Measurements from ENCODE around the gene REM1.
"Not testable (repeated sequence)": the region's sequence is repeated elsewhere in the genome, so short reads cannot be mapped to it uniquely, and the experiment has no call there.

Gene REM1

GRCh38 chr20:31474758-31475427 lies at the start of gene REM1, which contains the start of gene DEFB124:
TSS of gene REM1 (plus strand) at chr20:31475288. CDS start at chr20:31476446, 1,158 bp downstream.
TSS of gene DEFB124 (minus strand) at chr20:31475127. CDS start at chr20:31473013, 2,114 bp downstream.
- DNase-seq, result no peak

- no peak for DNase-seq
Observed at GRCh38 chr20:31425797-31426196, 49.3 kb upstream of the REM1 start.

- DNase-seq, result not testable (repeated sequence)
Observed at GRCh38 chr20:31426891-31427551, 48.1 kb upstream of the REM1 start.

GRCh38 chr20:31427576-31427975 lies 47.5 kb upstream of the REM1 start:
- not testable (repeated sequence) for DNase-seq

GRCh38 chr20:31430568-31431115 lies 44.4 kb upstream of the REM1 start:
- no peak for DNase-seq

- no peak for DNase-seq
Observed at GRCh38 chr20:31440012-31440659, 35.0 kb upstream of the REM1 start, which contains the start of gene DEFB123. TSS of gene DEFB123 (plus strand) at chr20:31440632. CDS start at chr20:31440699, 67 bp downstream.

GRCh38 chr20:31446084-31446819 lies 28.8 kb upstream of the REM1 start:
- DNase-seq, result no peak

GRCh38 chr20:31449511-31450414 lies 25.3 kb upstream of the REM1 start:
- DNase-seq, result no peak

- no peak for DNase-seq
Observed at GRCh38 chr20:31452575-31452974, 22.5 kb upstream of the REM1 start.

- DNase-seq, result no peak
Observed at GRCh38 chr20:31454361-31454760, 20.7 kb upstream of the REM1 start.

GRCh38 chr20:31470946-31471345 lies 4.1 kb upstream of the REM1 start:
- not testable (repeated sequence) for DNase-seq

GRCh38 chr20:31472395-31473330 lies 2.4 kb upstream of the REM1 start:
- no peak for DNase-seq

- DNase-seq, result no peak
Observed at GRCh38 chr20:31473331-31474096, 1.6 kb upstream of the REM1 start.

- no peak for DNase-seq
Observed at GRCh38 chr20:31474097-31474436, 1.0 kb upstream of the REM1 start.

GRCh38 chr20:31475472-31476293 lies 595 bp downstream of the REM1 start:
- DNase-seq, result no peak

- no peak for DNase-seq
Observed at GRCh38 chr20:31476294-31476585, 1.2 kb downstream of the REM1 start.

GRCh38 chr20:31476643-31477215 lies 1.6 kb downstream of the REM1 start:
- no peak for DNase-seq

GRCh38 chr20:31484001-31484400 lies 8.9 kb downstream of the REM1 start:
- DNase-seq, result no peak

Measured in midbrain (tissue), 1 donor.